HL-60/S4 treated with retinoic acid at 250 ng/mL for 4 days and 3 days (cell line): Measurements from ENCODE around the gene CFC1.
"Not testable (repeated sequence)": the region's sequence is repeated elsewhere in the genome, so short reads cannot be mapped to it uniquely, and the experiment has no call there.

ENCODE experiments used
- in situ Hi-C: fragments of 300-500 bp; cut with MboI; formaldehyde crosslinking; loops from 2 replicates; pipeline ENCODE4 v1.7.0; 2022; ENCODE audit warnings: low sequenced_read_pairs

The CFC1 gene

GRCh38 chr2:130599393-130599792 lies at the start of gene CFC1:
TSS of gene CFC1 (minus strand) at chr2:130599575. CDS start at chr2:130599287, 288 bp downstream.
- in situ Hi-C loops: not testable (repeated sequence)

- in situ Hi-C loops: not testable (repeated sequence)
These were observed 42.3 kb upstream of the CFC1 start for GRCh38 chr2:130641688-130642087.

DNA sequence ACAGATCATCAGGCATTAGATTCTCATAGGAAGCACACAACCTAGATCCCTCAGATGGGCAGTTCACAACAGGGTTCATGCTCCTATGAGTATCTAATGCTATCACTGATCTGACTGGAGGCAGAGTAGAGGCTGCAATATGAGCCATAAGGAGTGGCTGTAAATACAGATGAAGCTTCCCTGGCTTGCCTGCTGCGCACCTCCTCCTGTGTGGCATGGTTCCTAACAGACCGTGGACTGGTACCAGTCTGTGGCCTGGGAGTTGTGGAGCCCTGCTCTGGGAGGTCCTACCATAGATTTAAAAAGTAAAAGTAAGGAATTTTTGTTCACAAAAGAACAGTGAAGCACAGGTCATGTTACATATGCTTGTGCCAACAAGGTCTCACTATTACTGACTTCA lies 39.6 kb upstream of the CFC1 start:
- in situ Hi-C loops: not testable (repeated sequence)

GRCh38 chr2:130628784-130629475 lies 29.6 kb upstream of the CFC1 start:
- in situ Hi-C loops: not testable (repeated sequence)

- in situ Hi-C loops: not testable (repeated sequence)
These were observed 11.8 kb upstream of the CFC1 start, which contains the start of gene POTEJ for GRCh38 chr2:130611140-130611539. TSS of gene POTEJ (plus strand) at chr2:130611440. CDS start at chr2:130611533, 93 bp downstream.

GRCh38 chr2:130610486-130610885 lies 11.1 kb upstream of the CFC1 start:
- in situ Hi-C loops: not testable (repeated sequence)

DNA sequence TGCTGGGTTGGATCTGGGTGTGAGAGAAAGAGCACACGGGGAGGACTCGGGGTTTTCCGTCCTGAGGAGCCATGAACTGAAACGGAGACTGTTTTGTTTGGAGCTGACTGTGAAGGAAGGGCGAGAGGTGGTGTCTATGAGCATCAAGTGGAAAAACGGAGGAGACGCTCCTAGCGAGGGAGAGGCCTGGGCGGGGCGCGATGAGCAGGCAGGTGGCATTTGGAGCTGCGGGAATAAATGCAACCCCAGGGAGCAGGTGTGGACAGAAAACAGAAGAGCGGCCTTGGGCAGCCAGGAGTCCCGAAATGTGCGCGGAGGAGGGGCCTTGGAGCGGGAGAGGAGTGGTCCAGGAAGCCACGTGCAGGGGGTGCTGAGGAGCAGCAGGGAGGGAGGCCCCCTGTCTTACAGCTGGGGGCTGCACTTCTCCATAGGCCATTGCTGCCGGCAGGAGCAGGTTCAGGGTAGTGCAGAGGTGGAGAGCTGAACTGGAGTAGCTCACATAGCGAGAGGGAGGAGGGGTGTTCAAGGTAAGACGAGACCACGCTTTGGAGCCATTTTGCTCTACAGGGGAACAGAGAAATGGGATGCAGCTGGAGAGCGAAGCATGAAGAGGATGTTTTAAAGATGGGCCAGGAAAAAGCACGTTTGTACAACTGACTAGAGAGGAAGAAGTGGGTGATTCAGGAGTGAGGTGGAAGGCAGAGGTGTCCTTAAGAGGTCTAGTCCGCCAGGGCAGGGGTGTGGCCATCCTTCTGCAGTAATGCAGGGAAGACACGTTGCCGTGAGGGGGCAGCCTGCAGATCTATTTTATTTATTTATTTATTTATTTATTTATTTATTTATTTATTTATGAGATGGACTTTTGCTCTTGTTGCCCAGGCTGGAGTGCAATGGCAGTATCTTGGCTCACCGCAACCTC lies 9.9 kb upstream of the CFC1 start:
- in situ Hi-C loops: not testable (repeated sequence)

GRCh38 chr2:130608276-130609001 lies 9.1 kb upstream of the CFC1 start:
- in situ Hi-C loops: not testable (repeated sequence)

- in situ Hi-C loops: not testable (repeated sequence)
These were observed 2.4 kb upstream of the CFC1 start for GRCh38 chr2:130601648-130602302.

DNA sequence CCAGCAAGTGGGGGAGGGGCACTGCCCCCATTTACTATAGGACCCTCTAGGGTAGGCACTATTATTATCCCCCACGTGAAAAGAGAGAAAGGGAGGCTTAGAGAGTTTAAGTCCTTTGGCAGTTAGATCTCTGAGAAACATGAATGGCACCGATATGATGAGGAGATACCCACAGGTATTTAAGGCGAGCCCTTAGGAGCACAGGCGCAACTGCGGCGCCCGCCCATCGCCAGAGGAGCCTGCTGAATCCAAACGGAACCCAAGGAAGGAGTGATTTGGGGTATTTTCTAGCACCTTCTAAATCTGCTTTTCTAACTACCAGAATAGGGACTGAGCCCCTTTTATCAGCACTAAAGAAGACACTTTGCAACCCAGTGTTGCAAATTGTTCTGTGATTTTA lies 551 bp upstream of the CFC1 start:
- in situ Hi-C loops: not testable (repeated sequence)

- in situ Hi-C loops: not testable (repeated sequence)
These were observed 912 bp downstream of the CFC1 start for GRCh38 chr2:130598463-130598862.

DNA sequence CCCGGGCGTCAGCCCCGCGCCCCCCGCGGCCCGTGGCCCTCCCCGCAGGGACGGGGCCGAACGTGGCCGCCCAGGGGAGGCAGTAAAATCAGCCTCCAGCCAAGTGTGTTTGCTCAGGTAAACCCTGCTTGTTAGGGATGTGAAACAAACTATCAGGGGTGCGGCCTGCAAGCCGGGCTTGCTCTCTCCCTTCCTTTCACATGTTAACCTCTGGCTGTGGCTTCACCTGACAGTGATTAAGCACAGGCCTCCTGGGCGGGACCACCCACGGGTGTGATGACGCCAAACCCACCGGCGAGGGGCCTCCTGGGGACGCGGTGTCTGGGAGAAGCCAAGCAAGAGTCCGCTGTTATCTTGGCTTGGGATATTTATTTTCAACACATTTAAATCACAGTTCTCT lies 1.4 kb downstream of the CFC1 start:
- in situ Hi-C loops: not testable (repeated sequence)

DNA sequence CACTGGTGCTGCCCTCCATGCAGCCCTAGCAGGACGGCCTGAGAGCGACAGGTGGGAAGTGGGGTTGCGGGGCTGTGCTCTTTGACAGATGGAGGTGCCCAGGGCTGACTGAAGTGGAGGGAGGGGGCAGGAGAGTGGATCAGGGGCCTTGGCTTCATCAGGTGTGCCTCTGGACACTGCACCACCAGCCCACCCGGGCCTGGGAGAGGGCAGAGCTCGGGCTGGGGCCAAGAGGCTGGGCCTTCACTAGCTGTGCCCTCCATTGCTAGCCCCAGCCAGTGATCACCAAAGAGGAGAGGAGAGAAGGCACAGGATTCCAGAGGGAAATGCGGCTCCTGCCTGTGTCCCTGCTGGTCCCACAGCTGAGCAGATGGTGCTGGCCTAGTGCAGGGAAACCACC lies 2.6 kb downstream of the CFC1 start:
- in situ Hi-C loops: not testable (repeated sequence)

GRCh38 chr2:130594011-130594410 lies 5.4 kb downstream of the CFC1 start:
- in situ Hi-C loops: not testable (repeated sequence)

DNA sequence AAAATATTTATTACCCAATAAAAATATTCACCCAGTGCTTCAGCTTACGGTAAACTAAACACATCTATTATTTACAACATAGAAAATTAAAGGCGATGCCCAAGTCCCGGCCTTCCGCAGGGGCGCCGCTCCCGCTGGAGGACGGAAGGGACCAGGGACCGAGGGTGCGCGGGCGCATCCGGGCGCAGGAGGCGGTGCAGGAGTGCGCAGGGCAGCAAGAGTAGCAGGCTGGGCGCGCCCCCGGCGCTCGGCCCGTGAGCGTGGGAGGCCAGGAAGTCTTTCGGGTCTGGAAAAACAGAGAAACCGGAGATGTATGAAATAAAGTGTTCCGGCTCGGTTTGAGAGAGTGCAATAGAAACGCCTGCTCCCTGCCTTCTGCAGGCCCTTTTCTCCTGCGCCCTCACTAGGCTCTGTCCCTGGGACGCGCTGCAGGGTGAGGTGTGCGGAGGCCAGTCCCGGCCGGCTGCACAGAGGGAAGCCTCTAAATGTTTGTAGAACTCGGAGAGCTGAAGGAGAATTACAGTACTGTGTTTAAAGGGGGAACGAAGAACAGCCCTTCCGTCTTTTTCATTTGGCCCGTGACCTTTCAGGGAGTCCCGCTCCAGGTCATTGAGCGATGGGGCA lies 6.5 kb downstream of the CFC1 start:
- in situ Hi-C loops: not testable (repeated sequence)

- in situ Hi-C loops: not testable (repeated sequence)
These were observed 8.5 kb downstream of the CFC1 start for GRCh38 chr2:130590842-130591359.

DNA sequence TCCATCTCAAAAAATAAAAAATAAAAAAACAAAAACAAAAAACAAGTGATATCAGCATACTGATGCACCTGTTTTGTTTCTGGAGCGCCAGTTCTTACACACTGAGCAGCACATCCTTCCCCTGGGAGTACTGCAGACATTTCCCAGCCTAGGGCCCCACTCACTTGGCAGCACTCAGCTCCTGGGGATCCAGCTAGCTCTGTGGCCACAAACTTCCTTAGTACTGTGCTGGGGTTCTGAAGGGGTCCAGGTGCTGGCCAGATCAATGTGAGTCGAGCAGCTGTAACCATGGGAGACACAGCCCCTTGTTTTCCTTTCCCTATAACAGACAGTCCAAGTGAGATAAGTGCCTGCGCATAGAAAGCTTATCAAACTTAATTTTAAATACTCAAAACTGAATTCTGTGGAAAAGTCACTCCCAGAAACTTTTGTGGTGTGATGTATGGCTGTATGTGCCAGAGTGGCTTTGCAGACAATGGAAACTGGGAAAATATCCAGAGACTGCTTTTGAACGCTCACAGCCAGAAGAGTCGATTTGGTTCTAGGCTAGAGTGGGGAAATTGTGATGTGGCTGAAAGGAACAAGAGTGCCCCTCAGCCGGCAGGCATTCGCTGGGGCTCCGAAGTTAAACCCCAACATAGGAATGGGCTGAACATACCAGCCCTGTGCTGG lies 9.1 kb downstream of the CFC1 start:
- in situ Hi-C loops: not testable (repeated sequence)

DNA sequence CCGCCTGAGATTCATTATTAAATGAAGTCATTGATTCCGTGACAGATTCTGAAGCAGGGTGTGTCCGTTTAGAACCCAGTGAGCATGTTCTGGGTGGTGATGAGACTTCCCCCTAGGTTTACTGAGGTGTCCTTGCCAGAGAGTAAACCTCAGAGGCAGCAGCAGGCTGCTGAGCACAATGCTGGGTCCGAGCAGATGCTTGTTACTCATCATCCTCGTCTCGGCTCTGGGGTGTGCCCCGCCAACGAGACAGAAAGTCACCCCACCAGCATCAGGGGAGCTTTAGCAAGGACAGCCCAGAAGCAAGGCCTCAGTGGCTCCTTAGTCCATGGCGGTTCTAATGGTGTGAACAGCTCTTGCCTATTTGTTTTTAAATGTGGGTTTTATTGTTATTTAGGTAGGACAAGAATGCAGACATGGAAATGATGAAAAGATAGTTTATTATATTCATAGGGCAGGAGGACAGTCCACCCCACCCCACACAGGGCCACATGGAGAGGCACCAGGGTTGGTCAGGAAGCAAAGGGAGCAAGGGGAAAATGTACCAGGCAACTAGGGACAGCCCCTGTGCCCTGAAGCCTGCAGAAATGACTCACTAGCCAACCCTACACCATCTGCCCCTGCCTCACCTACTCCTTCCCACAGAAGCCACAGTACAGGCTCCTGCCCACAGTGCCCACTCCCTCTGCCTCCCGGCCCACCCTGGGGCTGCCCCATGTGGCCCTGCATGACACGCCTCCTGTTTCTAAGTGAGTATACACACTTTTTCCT lies 10.5 kb downstream of the CFC1 start:
- in situ Hi-C loops: not testable (repeated sequence)

DNA sequence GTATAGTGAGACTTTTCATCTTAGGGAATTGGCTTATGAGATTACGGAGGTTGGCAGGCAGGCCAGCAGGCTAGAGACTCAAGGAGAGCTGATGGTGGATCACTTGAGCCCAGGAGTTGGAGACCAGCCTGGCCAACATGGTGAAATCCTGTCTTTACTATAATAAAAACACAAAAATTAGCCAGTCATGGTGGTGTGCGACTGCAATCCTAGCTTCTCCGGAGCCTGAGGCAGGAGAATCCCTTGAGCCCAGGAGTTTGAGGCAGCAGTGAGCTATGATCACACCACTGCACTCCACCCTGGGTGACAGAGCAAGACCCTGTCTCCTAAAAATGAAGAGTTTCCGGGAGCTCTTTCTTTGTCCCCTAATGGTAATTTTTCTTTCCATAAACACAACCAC lies 14.6 kb downstream of the CFC1 start:
- in situ Hi-C loops: not testable (repeated sequence)
